NOMO-1 treated with dmso at 0.1 percent for 144 hours (cell line): ENCODE measurements around the gene ABL1.

ENCODE experiments used
- DNase-seq: peaks from one replicate; lab custom pipeline; 2025; ENCODE audit not compliant: unreplicated experiment; lab: John Stamatoyannopoulos, UW

The ABL1 gene

GRCh38 chr9:130913599-130914416, 78.8 kb downstream of the ABL1 start:
- no peak for DNase-seq

DNA sequence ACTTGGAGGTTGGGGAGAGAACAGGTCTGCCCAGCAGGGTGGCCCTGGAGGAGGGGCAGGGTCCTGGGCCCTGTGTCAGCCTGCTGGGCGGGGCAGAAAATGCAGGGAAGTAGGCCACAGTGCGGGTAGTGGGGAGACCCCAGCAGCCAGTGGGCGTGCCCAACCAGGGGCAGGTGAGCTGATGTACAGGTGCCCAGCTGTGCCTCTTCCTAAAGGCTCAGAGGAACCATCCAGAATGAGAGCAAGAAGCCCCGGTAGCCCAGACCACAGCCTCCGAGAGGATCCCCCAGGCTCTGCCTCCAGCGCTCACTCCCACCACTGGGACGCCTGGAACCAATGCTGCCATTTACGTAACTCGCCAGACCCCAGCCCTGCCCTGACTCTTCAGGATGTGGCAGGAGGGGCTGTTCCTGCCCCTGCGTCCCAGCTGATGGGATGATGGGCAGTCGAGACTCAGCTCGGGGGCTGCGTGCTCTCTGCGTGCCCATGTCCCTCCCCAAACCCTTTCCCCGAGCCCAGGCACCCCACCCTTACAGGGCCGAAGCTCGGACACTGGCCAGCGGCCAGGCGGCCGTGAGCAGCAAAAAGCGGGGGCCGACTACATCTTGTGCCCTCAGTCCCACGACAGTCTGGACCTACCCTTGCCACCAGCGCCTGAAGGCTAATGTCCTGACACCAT, 79.5 kb downstream of the ABL1 start:
- no peak for DNase-seq

DNA sequence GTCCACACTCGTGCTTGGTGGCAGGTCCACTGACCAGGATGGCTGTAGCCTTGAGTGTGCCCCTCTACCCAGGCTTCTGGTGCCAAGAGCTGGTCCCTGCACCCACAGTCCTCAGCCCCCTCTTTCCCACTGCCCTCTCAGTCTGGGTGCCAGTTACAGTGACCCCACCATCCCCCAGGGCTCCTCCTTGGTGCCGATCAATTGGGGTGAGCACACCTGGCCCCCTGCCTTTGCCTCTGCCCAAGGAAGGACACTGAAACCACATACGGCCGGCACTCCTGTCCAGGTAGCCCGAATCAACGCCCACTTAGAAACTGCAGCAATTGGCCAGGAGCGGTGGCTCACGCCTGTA, 80.0 kb downstream of the ABL1 start:
- DNase-seq, result no peak

DNA sequence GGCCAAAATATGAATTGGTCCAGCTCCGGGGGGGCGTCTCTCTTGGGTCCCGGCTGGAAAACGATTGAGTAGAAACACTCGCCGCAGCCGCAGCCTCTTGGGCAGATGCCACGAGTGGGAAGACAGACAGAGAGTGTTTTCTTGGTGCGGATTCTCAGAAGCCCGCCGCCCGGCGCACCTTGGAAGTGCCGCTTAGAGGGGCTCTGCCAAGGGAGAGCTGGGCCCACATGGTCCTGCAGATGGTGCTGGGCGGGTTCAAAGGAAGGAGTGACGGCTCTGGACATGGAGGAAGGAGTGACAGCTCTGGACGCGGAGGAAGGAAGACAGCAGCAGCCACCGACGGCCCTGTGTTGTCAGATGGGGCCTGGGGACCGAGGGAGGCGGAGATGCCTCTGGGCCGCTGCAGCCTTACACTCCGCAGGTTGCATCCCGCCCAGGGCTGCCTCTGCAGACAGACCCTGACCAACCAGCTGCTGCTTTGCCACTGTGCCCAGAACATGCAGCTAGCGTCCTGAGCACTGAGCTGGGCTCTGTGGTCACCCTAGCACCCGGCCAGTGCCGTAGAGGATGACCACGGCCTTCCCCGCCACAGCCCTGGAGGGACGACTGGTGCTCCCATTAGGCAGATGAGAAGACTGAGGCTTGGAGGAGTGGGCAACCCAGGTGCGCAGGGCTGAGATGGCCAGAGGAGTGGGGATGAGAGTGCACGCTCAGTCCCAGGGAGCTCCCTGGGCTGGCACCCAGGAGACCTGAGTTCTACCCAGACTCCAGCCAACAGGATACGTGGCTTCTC, 82.3 kb downstream of the ABL1 start:
- no peak for DNase-seq

DNA sequence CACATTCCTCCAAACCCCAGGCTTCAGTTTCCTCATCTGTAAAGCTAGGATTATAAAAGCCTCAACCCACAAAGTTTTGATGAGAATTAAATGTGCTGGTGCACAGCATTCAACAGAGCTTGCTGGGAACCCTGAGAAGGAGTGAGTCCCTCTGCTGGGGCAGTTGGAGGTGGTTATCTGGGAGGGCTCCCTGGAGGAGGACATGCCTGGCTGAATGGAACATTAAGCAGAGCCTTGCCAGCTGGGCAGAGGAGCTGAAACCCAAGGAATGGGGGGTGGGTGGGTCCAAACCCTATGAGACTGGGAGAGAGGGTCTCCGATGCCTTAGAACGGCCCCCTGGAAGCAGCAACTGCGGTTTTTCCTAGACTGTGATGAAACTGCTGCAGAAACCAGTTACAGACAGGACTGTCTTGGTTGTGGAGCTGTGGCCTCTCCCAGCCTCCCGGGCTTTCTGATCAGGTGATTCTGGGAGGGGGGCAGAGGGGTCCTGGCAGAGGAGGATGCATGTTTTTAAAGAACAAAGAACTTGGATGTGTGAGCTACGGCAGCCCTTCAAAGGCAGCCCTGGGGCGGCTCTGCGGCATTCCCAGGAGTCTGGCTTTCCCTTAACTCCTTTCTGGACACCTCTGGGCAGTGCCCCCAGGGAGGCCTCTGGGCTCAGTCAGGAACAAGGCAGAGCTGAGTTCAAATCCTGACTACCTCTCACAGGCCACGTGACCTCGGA, 83.2 kb downstream of the ABL1 start:
- DNase-seq, result no peak

- no peak for DNase-seq
Observed at GRCh38 chr9:130918826-130919558, 83.9 kb downstream of the ABL1 start.

- DNase-seq, result no peak
Observed at GRCh38 chr9:130919559-130920145, 84.6 kb downstream of the ABL1 start.

GRCh38 chr9:130920233-130920632, 85.2 kb downstream of the ABL1 start:
- DNase-seq, result no peak

DNA sequence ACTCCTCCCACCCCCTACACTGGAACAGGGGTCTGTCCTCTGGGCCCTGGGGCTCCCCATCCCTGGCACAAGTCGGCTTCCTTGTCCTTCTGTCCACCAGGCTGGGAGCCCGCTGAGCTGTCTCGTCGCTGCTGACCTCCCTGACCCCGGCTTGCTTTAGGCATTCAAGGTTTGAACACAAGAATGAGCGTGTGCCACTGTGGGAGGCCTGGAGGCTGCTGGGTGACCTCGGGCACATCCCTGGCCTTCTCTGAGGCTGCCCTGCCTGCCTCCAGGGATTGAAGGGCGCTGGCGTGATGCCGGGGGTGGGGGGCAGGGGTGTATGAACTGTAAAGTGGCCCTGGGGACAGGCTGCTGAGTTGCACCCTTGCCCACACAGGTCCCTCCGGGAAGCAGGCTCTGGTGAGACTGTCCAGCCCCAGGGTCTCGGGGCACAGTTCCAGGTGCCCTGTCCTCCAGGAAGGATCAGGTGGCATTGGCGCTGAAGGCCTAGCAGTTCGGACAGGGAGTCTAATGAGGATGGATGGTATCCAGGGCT, 85.8 kb downstream of the ABL1 start:
- DNase-seq, result no peak

GRCh38 chr9:130921300-130921988, 86.4 kb downstream of the ABL1 start:
- no peak for DNase-seq

DNA sequence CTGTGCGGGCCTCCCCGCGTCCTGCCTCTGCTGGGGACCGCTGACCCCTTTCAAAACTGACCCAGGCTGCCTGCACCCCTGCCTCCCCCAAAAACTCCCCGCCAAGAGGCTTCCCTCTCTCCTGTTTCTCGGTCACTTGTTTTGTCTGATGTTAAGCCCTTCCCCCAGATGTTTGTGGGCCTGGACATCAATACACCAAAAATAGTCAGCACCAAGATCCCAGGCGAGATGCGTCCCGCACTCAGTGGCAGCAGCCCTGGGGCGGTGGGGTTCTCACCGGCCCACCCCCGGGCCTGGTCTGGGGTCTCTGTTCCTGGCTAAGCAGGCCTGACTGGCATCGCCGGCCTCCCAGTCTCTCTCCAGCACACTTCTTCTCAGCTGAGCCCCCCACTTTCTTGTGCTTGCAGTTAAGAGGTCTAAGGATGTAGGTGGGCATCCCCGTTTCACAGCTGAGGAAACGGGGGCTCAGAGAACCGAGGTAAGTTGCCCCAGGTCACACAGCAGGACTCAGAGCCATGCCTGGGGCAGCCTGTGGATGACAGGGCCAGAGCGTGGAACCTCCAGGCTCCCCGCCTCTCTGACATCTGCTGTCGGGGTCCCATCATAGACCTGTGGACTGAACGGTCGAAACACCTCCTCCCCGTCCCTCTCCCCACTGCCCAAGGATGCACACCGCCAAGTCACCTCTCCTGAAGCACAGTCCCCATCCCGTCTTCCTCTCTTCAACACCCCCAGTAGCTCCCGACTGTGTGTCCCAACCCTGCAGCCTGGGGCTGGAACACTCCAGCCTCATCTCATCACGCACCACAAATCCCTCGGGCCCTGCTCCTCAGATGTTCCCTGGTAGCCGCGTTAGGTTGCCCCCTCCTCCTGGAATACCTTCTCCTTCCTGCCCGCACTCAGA, 87.2 kb downstream of the ABL1 start:
- no peak for DNase-seq

- DNase-seq, result no peak
Observed at GRCh38 chr9:130922893-130923610, 88.0 kb downstream of the ABL1 start.

GRCh38 chr9:130923611-130924447, 88.8 kb downstream of the ABL1 start:
- no peak for DNase-seq

DNA sequence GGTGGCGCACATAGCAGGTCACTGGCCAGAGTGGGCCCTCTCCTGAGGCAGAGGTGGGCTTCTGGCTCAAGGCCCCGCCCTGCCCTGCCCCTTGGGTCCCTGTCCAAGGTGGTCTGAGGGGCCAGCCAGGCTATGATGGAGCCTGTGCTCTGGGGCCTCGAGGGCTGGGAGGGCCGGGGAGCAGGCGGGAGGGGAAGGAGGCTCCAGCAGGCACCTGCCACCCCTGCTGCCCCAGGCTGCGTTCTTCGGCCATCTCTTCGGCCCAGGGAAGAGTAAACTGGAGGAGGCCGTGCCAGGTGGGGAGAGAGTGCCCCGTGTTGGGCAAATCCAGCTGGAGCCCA, 89.4 kb downstream of the ABL1 start:
- DNase-seq, result no peak

DNA sequence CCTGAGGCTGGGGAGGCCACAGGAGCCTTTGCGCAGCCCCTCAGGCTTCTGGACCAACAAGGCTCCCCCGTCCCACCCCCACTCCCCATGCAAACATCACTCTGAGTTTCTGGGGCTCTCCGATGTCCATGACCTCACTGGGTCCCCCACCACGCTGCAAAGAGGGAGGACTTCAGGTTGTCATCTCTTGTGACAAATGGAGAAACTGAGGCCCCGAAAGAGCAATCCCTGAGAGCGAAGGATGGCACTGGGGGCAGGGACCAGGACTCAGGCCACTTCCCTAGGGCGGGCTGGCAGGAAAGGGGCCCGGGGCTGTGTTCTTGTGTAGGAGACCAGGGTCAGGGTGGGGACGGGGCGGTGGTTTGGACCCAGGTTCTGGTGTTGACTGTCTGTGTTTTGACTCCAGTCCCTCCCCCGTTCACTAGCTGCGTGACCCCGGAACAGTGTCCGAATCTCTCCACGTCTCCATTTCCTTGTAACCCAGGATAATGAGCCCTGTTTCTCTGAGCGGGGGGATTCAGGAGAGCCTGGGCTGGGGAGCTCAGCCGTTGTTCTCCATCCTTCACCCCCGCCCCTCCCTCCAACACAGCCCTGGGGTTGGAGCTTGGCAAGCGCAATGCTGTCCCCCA, 90.1 kb downstream of the ABL1 start:
- DNase-seq, result no peak

GRCh38 chr9:130927338-130927737, 92.3 kb downstream of the ABL1 start:
- DNase-seq, result no peak
